Omental fat pad (tissue), 4 donors: ENCODE measurements around the gene NADK. TPM values are rescaled to one million over a fixed set of nuclear protein-coding genes. Genes with fewer than 3 reads are reported as not detected.
"Not testable (repeated sequence)": the region's sequence is repeated elsewhere in the genome, so short reads cannot be mapped to it uniquely, and the experiment has no call there.

Experiments
- ATAC-seq: fragments of 150-250 bp; one replicate; pipeline ENCODE4 v1.9.1; 2016; ENCODE audit warnings: mild to moderate bottlenecking, moderate library complexity; ENCODE audit not compliant: low FRiP score
- DNase-seq: peaks from one replicate; pipeline ENCODE4 v3.0.0-alpha.2; 2019; ENCODE audit warnings: low spot score
- CTCF ChIP-seq, 3 donors: fragments of 450-650 bp; IDR thresholded peaks; one replicate each; pipeline ENCODE4 v1.5.1; 2016 to 2017; ENCODE audit warnings: antibody characterized with exemption in 3 of 3, mild to moderate bottlenecking in 3 of 3, moderate library complexity in 2 of 3
- total RNA-seq, 4 donors: library from RNA; depleted of rRNA; stranded (reverse); fragments of >200 nt; gene quantifications; one replicate each; pipeline ENCODE4 v1.1.0, GENCODE V29; 2016

Gene NADK
- total RNA-seq, 4 donors from 2014 or later: 97.2 to 136 (median 114) TPM

DNA sequence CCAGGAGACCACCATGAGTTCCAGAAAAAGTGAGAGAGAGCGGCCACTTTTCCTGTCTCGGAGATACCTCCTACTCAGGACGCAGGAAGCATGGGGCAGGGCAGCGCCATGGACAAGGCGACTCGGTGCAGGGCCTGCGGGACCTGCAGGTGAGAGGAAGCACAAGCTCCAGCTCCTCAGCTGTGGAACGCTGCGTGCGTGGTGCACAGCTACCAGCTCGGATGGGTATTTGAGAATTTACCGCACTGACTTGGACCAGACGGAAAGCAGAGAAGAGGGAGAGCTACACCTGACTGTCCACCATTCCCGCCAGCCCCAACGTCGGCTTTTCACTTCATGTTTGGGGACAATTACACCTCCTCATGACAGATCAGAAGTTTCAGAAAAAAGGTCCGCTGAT, 45.9 kb downstream of the NADK start:
- TF ChIP-seq CTCF (IDR thresholded peaks at IDR 0.05): no peak
- ATAC-seq (no peak), DNase-seq (no peak)

DNA sequence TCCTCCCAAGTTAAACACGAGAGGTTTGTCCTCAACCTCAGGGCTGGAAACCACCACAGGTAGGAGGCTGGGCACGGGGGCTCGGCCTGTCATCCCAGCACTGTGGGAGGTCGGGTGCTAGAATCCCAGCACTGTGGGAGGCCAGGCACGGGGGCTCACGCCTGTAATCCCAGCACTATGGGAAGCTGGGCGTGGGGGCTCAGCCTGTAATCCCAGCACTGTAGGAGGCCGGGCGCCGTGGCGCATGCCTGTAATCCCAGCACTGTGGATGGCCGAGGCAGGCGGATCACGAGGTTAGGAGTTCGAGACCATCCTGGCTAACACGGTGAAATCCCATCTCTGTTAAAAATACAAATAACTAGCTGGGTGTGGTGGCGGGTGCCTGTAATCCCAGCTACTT, 47.4 kb downstream of the NADK start:
- no peak for TF ChIP-seq CTCF (IDR thresholded peaks at IDR 0.05)
- DNase-seq: no peak
- no peak for ATAC-seq

GRCh38 chr1:1730230-1730629, 48.0 kb downstream of the NADK start:
- not testable (repeated sequence) for DNase-seq, ATAC-seq

DNA sequence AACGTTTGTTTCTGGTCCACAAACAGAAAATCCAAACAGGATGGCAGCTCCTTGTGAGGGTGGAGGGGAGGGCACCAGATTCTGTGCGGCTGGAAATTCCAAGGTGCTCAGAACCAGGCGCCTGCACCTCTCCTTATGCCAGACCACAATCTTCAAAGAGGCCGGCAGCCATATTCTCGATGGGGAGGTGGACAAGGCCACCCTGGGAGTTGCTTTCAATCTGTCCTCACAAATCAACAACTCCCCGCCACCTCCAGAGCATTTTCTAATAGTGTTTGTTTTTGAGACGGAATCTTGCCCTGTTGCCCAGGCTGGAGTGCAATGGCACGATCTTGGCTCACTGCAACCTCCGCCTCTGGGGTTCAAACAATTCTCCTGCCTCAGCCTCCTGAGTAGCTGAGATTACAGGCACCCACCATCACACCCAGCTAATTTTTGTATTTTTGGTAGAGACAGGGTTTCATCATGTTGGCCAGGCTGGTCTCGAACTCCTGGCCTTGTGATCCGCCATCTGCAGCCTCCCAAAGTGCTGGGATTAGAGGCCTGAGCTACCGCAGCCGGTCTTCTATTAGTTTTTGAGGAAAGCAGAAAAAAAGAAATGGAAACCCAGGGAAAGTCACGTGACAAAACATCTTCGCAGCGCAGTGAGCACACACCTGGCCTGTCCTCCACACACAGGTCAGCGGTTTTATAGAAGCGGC, 49.0 kb downstream of the NADK start:
- not testable (repeated sequence) for ATAC-seq, DNase-seq

DNA sequence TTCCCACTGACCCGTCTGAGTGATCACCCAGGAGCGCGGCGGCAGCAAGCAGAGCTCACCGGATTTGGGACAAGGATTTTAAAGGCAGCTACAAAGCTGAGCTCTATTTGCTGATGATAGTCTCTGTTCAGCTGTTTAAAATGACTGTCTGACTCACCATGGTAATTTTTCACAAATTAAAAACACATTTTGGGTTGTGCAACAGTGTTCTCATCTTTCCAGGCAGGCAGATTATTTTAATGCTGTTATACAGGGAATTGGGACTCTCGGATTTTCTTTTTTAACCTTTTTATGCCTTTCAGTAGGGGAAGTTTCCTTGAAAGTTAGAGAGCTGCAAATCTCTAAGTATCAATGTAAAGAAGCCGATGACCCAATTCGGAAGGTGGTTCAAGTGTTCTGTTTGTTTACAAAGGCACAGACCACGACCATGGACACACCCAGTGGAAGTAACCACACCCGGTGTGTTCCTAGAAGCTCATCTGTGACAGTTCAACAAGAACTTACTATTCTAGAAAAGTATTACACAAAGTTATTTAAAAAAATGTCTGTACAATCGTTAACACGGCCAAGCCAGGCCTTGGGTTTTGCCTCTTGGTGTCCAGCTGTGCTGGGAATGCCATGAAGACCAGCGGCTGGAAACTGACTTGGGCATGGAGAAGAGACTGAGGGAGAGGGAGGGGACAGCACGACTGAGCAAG, 49.8 kb downstream of the NADK start:
- not testable (repeated sequence) for ATAC-seq

GRCh38 chr1:1727131-1727651, 51.1 kb downstream of the NADK start:
- not testable (repeated sequence) for ATAC-seq, DNase-seq

More for the DNA sequence above, 49.8 kb downstream of the NADK start:
- DNase-seq: not testable (repeated sequence)

DNA sequence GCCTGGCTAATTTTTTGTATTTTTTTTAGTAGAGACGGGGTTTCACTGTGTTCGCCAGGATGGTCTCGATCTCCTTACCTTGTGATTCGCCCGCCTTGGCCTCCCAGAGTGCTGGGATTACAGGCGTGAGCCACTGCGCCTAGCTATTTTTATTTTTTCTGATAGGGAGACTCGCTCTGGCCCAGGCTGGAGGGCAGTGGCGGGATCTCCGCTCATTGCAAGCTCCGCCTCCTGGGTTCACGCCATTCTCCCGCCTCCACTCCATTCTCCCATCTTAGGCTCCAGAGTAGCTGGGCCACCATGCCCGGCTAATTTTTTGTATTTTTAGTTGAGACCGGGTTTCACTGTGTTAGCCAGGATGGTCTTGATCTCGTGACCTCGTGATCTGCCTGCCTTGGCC, 52.2 kb downstream of the NADK start:
- not testable (repeated sequence) for DNase-seq, ATAC-seq

- DNase-seq (peak; percentile 98), ATAC-seq (peak; percentile 99)
Measured at GRCh38 chr1:1724035-1724864, 54.0 kb downstream of the NADK start, which contains the start of gene CDK11A. Gene CDK11A, minus strand, starts transcription at chr1:1724357. Its CDS starts 1,539 bp downstream, at chr1:1722818.

DNA sequence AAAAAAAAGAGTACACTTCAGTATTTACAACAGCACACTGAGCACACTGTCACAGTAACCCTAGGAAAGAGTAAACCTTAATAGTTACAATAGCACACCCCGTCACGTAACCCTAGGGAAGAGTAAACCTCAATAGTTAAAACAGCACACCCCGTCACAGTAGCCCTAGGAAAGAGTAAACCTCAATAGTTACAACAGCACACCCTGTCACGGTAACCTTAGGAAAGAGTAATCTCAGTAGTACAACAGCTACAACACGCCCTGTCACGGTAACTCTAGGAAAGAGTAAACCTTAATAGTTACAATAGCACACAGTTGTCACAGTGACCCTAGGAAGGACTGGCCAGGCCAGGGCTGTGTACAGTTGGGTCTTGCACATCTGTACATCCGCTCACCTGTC, 57.1 kb downstream of the NADK start:
- no peak for TF ChIP-seq CTCF (IDR thresholded peaks at IDR 0.05)
- DNase-seq: no peak
- ATAC-seq: no peak

- ATAC-seq, DNase-seq: not testable (repeated sequence)
Measured at GRCh38 chr1:1715109-1715883, 63.0 kb downstream of the NADK start.

DNA sequence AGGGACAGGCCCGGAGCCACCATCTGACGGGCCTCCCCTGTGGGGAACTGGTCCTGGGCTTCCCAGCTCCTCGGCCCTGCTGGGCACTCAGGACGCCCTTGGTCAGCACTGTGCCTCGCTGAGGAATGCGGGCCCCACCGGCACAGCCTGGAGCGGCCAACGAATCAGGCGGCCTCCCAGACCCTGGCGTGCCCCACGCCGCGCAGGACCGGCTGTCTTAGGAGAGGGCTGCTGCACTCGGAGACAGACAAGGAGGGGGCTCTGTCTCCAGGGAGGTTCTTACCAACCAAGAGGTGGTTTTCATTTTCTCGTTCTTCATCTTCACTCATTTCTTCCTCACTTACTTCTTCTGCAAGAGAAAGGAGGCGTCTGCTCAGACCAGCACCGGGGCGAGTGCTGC, 70.4 kb downstream of the NADK start:
- DNase-seq, ATAC-seq: not testable (repeated sequence)

DNA sequence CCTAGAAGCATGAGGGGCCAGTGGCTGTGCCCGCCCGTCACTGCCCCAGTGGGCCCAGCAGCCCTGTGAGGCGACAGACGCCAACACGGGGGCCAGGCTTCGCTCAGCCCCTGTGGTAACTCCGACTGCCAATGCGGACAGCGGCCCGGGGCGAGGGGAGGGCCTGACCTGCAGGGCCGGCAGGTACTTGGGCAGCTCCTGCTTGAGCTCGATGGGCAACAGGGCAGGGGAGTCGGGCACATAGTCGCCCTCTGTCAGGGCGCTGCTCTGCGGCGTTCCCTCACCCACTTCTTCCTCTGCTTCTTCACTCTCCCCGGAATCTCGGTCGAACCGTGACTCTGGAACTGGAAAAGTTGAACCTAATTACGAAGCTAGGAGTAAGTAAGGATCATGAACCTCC, 71.0 kb downstream of the NADK start:
- ATAC-seq, DNase-seq: not testable (repeated sequence)

GRCh38 chr1:1705623-1706022, 72.6 kb downstream of the NADK start:
- DNase-seq, ATAC-seq: not testable (repeated sequence)

DNA sequence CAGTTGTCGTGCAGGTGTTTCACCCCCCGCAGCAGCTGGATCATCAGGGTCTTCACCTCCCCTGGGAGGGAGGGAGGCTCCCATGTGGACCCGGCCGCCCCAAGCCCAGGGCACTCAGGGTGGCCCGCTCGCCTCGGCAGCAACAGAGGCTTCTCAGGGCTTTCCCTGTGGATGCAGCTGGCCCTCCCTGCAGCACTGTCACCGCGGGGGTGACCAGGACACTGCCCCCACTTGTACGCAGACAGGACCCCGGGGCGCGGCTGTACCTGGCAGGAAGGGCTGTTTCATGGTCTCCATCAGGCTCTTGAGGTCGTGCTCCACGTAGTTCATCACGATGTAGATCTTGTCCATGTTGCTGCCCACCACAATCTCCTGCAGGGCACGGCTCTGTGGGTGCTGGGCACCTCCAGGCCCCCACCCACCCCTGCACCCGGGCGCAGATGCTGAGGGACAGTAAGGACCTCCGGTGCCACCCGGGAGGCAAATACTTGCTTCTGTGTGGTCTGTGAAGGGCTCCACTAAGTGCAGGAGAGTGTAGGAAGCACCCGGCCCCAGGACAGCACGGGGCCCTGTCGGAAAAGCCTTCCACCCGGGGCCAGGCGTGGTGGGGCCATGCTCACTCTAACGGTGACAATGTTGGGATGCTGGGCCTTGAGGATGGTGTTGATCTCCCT, 73.8 kb downstream of the NADK start:
- not testable (repeated sequence) for ATAC-seq, DNase-seq
